C4-2B (cell line): ENCODE results near the gene CAGE1.

ENCODE experiments used
- H3K27ac ChIP-seq: fragments of 450-650 bp; 2 replicates; pipeline ENCODE4 v1.5.1; 2017
- ZFX ChIP-seq: fragments of 450-650 bp; IDR thresholded peaks from 2 replicates; pipeline ENCODE4 v1.6.1; 2017
- TF ChIP-seq, protein P1 (sequence below): fragments of 450-650 bp; conservative IDR thresholded peaks from 2 replicates; pipeline ENCODE4 v1.5.1; 2017; ENCODE audit warnings: mild to moderate bottlenecking

Gene CAGE1

DNA sequence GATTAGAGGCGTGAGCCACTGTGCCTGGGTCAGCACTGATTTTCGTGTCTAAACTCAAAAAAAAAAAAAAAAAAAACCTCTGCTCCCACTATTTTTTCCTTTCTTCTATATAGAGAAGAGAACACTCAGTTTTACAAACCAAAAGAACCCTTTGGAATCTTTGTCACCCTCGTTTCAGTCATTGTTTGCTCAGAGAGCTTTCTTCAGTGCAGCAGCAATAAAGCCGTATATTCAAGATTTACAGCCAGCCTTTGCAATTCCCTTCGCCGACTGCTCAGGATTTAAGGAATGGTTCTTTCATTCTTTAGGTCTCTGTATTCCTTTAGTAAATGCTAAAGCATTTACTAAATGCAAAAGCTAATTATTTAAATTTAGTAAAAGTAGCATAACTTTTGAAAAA lies 20.2 kb upstream of the CAGE1 start:
- no peak overlapping the region for H3K27ac ChIP-seq
- TF ChIP-seq, protein P1, sequence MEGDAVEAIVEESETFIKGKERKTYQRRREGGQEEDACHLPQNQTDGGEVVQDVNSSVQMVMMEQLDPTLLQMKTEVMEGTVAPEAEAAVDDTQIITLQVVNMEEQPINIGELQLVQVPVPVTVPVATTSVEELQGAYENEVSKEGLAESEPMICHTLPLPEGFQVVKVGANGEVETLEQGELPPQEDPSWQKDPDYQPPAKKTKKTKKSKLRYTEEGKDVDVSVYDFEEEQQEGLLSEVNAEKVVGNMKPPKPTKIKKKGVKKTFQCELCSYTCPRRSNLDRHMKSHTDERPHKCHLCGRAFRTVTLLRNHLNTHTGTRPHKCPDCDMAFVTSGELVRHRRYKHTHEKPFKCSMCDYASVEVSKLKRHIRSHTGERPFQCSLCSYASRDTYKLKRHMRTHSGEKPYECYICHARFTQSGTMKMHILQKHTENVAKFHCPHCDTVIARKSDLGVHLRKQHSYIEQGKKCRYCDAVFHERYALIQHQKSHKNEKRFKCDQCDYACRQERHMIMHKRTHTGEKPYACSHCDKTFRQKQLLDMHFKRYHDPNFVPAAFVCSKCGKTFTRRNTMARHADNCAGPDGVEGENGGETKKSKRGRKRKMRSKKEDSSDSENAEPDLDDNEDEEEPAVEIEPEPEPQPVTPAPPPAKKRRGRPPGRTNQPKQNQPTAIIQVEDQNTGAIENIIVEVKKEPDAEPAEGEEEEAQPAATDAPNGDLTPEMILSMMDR, result no peak
- TF ChIP-seq ZFX, result no peak

DNA sequence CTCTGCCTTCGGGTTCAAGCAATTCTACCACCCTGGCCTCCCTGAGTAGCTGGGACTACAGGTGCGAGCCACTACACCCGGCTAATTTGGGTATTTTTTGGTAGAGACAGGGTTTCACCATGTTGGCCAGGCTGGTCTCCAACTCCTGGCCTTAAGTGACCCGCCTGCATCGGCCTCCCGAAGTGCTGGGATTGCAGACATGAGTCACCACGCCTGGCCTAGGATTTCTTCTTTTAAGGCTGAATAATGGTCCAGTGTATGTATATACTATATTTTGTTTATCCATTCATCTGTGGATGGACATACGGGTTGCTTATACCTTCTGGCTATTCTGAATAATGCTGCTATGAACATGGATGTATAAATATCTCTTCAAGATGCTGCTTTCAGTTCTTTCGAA lies 17.2 kb upstream of the CAGE1 start:
- H3K27ac ChIP-seq, result no peak overlapping the region
- TF ChIP-seq, protein P1, result no peak
- no peak for TF ChIP-seq ZFX

DNA sequence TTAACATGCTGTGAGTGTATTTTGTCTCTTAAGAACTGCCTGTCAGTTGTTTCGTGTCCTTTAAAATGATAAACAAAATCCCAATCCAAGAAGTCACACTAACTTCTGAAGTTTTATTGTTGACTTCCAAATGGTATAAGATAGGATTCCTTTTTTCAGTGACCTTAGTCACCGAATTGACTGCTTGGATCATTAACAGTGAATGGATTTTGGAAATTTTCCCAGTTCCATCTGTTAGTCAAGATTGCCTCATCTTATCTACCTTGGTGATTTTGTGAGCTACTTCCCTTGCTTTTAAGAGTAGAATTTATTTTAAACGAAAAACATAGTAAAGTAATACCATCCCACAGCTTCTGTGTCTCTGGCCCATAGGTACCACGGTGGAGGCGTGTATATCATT lies 15.0 kb upstream of the CAGE1 start:
- no peak overlapping the region for H3K27ac ChIP-seq
- TF ChIP-seq, protein P1, result no peak
- TF ChIP-seq ZFX, result no peak

DNA sequence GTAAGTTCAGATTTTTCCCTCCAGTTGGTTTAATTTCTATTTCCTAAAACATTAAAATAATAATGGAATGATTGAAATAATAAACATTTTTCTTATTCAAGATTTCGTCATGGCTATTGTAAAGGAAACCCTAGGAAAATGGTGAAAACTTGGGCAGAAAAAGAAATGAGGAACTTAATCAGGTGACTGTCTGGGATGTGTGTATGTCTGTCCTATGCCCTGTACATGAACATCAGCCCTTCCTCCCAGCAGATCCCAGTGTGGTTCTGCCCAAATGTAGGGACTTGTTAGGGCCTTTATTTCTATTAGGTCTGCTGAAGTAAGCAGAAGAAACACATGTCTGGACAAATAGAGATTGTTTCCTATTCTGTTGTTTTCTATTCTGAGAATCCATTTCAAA lies 13.2 kb upstream of the CAGE1 start:
- no peak overlapping the region for H3K27ac ChIP-seq
- no peak for TF ChIP-seq ZFX
- TF ChIP-seq, protein P1, result no peak

DNA sequence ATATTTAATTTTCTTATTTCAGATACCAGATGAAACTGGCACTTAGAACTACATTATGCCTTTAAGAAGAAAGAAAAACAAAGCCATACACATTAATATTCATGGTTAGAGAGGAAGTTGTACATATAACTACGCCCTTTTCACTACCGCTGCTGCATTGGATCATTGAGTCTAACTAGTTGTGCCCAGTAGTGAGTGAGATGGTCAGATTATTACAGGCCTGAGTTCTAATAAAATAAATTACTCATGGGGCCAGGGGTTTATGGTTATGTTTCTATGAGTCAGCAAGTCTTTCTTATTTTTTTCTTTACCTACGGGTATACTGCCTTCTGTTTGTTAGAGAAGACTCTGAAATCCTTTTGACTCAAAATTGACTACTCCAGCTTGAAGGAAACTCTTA lies 11.5 kb upstream of the CAGE1 start:
- no peak overlapping the region for H3K27ac ChIP-seq
- TF ChIP-seq ZFX, result no peak
- TF ChIP-seq, protein P1, result no peak

DNA sequence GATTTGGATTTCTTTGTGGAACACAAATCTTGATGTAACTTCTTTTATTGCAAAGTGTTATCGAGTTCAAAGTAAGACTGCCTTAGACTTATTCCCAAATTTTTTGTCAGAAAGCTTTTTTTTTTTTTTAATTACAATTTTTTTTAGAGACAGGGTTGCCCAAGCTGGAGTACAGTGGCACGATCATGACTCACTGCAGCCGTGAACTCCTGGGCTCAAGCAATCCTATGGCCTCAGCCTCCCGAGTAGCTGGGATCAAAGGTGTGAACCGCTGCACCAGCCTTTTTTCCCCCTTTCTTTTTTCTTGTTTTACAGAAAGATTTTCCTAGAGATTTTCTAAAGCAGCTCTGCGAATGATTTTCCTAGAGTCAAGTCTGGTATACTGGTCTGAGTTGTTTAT lies 2.9 kb upstream of the CAGE1 start:
- no peak overlapping the region for H3K27ac ChIP-seq
- TF ChIP-seq, protein P1, result no peak
- TF ChIP-seq ZFX, result no peak

DNA sequence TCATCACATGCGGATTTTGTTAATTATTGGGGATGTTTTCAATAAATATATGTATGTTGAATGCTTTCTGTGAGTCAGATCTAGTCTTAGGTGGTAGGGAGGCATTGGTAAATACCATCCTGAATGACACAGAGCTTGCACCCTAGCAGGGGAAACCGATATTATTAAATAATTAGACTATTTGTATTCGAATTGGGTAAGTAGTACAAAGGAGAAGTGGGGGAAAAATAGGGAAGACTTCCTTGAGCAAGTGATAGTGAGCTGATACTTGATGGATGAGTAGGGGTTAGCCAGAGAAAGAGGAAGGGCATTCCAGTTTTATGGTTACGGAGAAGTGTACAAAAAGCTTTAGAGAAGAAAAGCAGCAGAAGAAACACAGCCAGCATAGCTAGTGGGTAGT lies 1.6 kb upstream of the CAGE1 start:
- no peak overlapping the region for H3K27ac ChIP-seq
- TF ChIP-seq ZFX, result no peak
- TF ChIP-seq, protein P1, result no peak
